ENCODE measurements around the gene PDLIM1. TPM values are rescaled to one million over a fixed set of nuclear protein-coding genes. Genes with fewer than 3 reads are reported as not detected.

PDLIM1 gene
- total and polyA plus RNA-seq, 2 of the 8 experiments (the other 6 are each of a cell fraction or from before 2014, with no cell fraction given), result 169 to 245 TPM

DNA sequence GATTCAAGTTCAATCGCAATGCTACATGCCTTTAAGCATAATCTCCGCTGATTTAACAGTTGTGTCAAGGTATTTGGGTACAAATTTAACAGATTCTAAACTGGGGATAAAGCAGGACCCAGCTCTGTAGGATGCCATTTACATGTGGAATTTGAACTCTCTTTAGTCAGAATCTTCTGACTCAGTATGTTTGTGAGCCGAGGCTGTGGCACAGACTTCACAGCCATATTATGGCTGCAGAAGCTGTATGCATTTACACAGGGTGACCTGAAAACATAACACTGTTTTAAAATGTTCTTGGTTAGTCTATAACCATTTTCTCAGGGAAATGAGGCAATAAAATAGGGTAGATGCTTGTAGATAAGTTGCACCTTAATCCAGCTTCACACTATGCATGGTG is 8.7 kb downstream of the PDLIM1 start:
- Histone ChIP-seq H4K8ac (ENCODE audit: extremely low read depth, insufficient read depth, low read length) (no peak overlapping the region), H3K36me3 (ENCODE audit: control insufficient read depth in 2 of 4, insufficient read depth in 4 of 4, low read length in 3 of 4) (no peaks in the 10 kb centered on the region), H3K27ac (ENCODE audit: low read depth, low read length) (no peak overlapping the region), H4K91ac (replicated peaks; ENCODE audit: insufficient read length, low read length) (no peak overlapping the region), H3K18ac (ENCODE audit: extremely low read depth, low read length) (no peak overlapping the region), H2BK12ac (ENCODE audit: low read depth, low read length) (no peak overlapping the region), H2BK20ac (ENCODE audit: low read length) (no peak overlapping the region), H2BK120ac (replicated peaks; ENCODE audit: low read depth, low read length) (no peak overlapping the region), H4K5ac (ENCODE audit: insufficient read length, low read depth, low read length) (no peak overlapping the region), H3K4me3 (ENCODE audit: extremely low read depth in 1 of 4, insufficient read depth in 2 of 4, low read depth in 3 of 4, low read length in 4 of 4) (no peak overlapping the region), H3K9ac (replicated peaks in 1 of 4; ENCODE audit: extremely low read depth in 1 of 4, low read depth in 3 of 4, low read length in 3 of 4) (no peak overlapping the region), H3K27me3 (replicated peaks in 1 of 4; ENCODE audit: control insufficient read depth in 3 of 4, extremely low read depth in 1 of 4, insufficient read depth in 3 of 4, low read length in 3 of 4) (no peaks in the 10 kb centered on the region), H2BK15ac (ENCODE audit: low read length) (no peak overlapping the region), H3K23ac (ENCODE audit: insufficient read length) (no peak overlapping the region), H3K23me2 (ENCODE audit: low read depth, low read length) (no peaks in the 10 kb centered on the region), H3K56ac (replicated peaks; ENCODE audit: insufficient read length, low read depth, low read length) (no peak overlapping the region), H3K14ac (ENCODE audit: insufficient read length) (no peak overlapping the region), H2AK5ac (ENCODE audit: low read depth, low read length) (no peak overlapping the region), H3K4me2 (ENCODE audit: insufficient read depth in 1 of 2, low read depth in 2 of 2, low read length in 2 of 2) (no peak overlapping the region), H2AFZ (ENCODE audit: low read length) (no peak overlapping the region), H3K79me1 (ENCODE audit: low read depth, low read length) (peaks cover 21% of the 10 kb centered on the region), H3K4me1 (replicated peaks in 1 of 4; ENCODE audit: control insufficient read depth in 3 of 4, insufficient read depth in 4 of 4, low read length in 3 of 4) (peaks cover 3 to 20% (median 6%) of the 10 kb centered on the region in 4 experiments; a peak in 5 of 7 replicates), H3K9me3 (ENCODE audit: insufficient read depth in 2 of 2, low read depth in 1 of 2, low read length in 1 of 2) (no peaks in the 10 kb centered on the region), H4K20me1 (replicated peaks in 1 of 2; ENCODE audit: control insufficient read depth in 1 of 2, insufficient read depth in 2 of 2, low read length in 2 of 2) (peaks cover 2 to 13% of the 10 kb centered on the region in 2 experiments), H2BK5ac (ENCODE audit: low read depth, low read length) (no peak overlapping the region), H3K79me2 (ENCODE audit: control insufficient read depth in 1 of 2, insufficient read depth in 2 of 2, low read length in 2 of 2) (peaks cover 33 to 96% of the 10 kb centered on the region in 2 experiments), H3K4ac (replicated peaks; ENCODE audit: insufficient read length, low read depth, low read length) (no peak overlapping the region)
- WGBS, 2 experiments (ENCODE audit: extremely low coverage in 1 of 2, insufficient coverage in 1 of 2, insufficient read length in 1 of 2, insufficient replicate concordance in 2 of 2, low coverage in 1 of 2, low lambda C conversion rate in 2 of 2, missing lambda C conversion rate in 1 of 2), result 73% methylated on average over 3 of the region's 3 CpGs; no CpG with 5 or more reads in 1 of the 2 experiments
- no peak for TF ChIP-seq SIN3A (conservative IDR thresholded peaks at IDR 0.05 in 1 of 2, IDR thresholded peaks at IDR 0.05 in 1 of 2; ENCODE audit: low read depth in 1 of 2, low read length in 2 of 2)
- no peak for FAIRE-seq
- no peak for DNase-seq (ENCODE audit: low read depth in 1 of 2, low spot score in 2 of 2)
- ChIA-PET CTCF (ENCODE audit: partially characterized antibody) (interaction anchor here (1.0 to 2.3 kb wide), 8 partner anchors 8 to 93 kb away, joined by 3 to 14 read pairs (median 4); no protein-coding TSS in a partner anchor), POLR2A (ENCODE audit: partially characterized antibody) (interaction anchor here (1.2 to 2.4 kb wide), 3 partner anchors 12 to 52 kb away, joined by 3 to 8 read pairs (median 6); no protein-coding TSS in a partner anchor)

Measured in H1 (cell line).